Measurements from ENCODE around the gene SOCS1. TPM values are rescaled to one million over a fixed set of nuclear protein-coding genes. Genes with fewer than 3 reads are reported as not detected.
"Not testable (repeated sequence)": the region's sequence is repeated elsewhere in the genome, so short reads cannot be mapped to it uniquely, and the experiment has no call there.

The SOCS1 gene
- total RNA-seq, 6 experiments from 2014 or later, result 0.88 to 26.6 (median 10.9) TPM

- Histone ChIP-seq H3K4me3 (no peak overlapping the region), H3K4me1 (peaks cover 0 to 22% (median 4%) of the 10 kb centered on the region in 4 donors), H3K36me3 (no peaks in the 10 kb centered on the region), H3K9me3 (no peaks in the 10 kb centered on the region), H3K27me3 (no peaks in the 10 kb centered on the region), H3K27ac (no peak overlapping the region)
- 72% methylated on average over 4 of the region's 7 CpGs for WGBS (ENCODE audit: insufficient coverage, low coverage, low lambda C conversion rate, missing lambda C conversion rate)
- no peak for ATAC-seq
- intact Hi-C loops (cut with DNase I), result no loop called here
- no peak for DNase-seq
- no peak for TF ChIP-seq CTCF (IDR thresholded peaks at IDR 0.05)
- TF ChIP-seq POLR2A (IDR thresholded peaks at IDR 0.05), result no peak
Measured at GRCh38 chr16:11300560-11300892, 44.5 kb upstream of the SOCS1 start.

- ATAC-seq (no peak), DNase-seq (no peak)
- peaks cover 0 to 22% (median 4%) of the 10 kb centered on the region in 4 donors for H3K4me1 ChIP-seq
- TF ChIP-seq POLR2A (IDR thresholded peaks at IDR 0.05) (no peak), CTCF (IDR thresholded peaks at IDR 0.05) (no peak)
- H3K36me3 ChIP-seq, result no peaks in the 10 kb centered on the region
- no peak overlapping the region for H3K4me3 ChIP-seq
- intact Hi-C loops (cut with DNase I), result no loop called here
- H3K27me3 ChIP-seq, result no peaks in the 10 kb centered on the region
- 64% methylated on average over 3 of the region's 6 CpGs for WGBS (ENCODE audit: insufficient coverage, low coverage, low lambda C conversion rate, missing lambda C conversion rate)
- H3K9me3 ChIP-seq, result no peaks in the 10 kb centered on the region
- H3K27ac ChIP-seq, result no peak overlapping the region
Measured at GRCh38 chr16:11299865-11300559, 44.0 kb upstream of the SOCS1 start.

GRCh38 chr16:11298950-11299547 is 43.0 kb upstream of the SOCS1 start:
- H3K27ac ChIP-seq; H3K27me3 ChIP-seq; DNase-seq; ATAC-seq; H3K36me3 ChIP-seq; H3K4me3 ChIP-seq; intact Hi-C loops (cut with DNase I); H3K9me3 ChIP-seq: not testable (repeated sequence)
- 74% methylated on average over 7 of the region's 13 CpGs for WGBS (ENCODE audit: insufficient coverage, low coverage, low lambda C conversion rate, missing lambda C conversion rate)
- peaks cover 0 to 22% (median 4%) of the 10 kb centered on the region in 4 donors for H3K4me1 ChIP-seq

GRCh38 chr16:11298143-11298900 is 42.3 kb upstream of the SOCS1 start:
- TF ChIP-seq CTCF (IDR thresholded peaks at IDR 0.05) (no peak), POLR2A (IDR thresholded peaks at IDR 0.05) (no peak)
- no peak overlapping the region for H3K4me3 ChIP-seq
- DNase-seq (no peak), ATAC-seq (no peak)
- WGBS (ENCODE audit: insufficient coverage, low coverage, low lambda C conversion rate, missing lambda C conversion rate), result 85% methylated on average over 5 of the region's 5 CpGs
- H3K9me3 ChIP-seq, result no peaks in the 10 kb centered on the region
- peak overlapping the region in 1 of 3 donors; percentile 35 for H3K27ac ChIP-seq
- H3K27me3 ChIP-seq, result no peaks in the 10 kb centered on the region
- H3K4me1 ChIP-seq, result peaks cover 0 to 22% (median 4%) of the 10 kb centered on the region in 4 donors
- intact Hi-C loops (cut with DNase I), result no loop called here
- H3K36me3 ChIP-seq, result no peaks in the 10 kb centered on the region

All from right lobe of liver (tissue), 6 donors.